ENCODE measurements around the gene ACOXL. TPM values are rescaled to one million over a fixed set of nuclear protein-coding genes. Genes with fewer than 3 reads are reported as not detected.

Gene ACOXL
- total RNA-seq, 1 donor: not detected

GRCh38 chr2:111029181-111029927 lies 297.0 kb downstream of the ACOXL start:
- peaks cover 4% of the 10 kb centered on the region for H3K4me1 ChIP-seq (ENCODE audit: insufficient read depth, low read length)
- peaks cover 31% of the 10 kb centered on the region for H3K27me3 ChIP-seq (ENCODE audit: insufficient read depth, low read length)
- H3K79me2 ChIP-seq (ENCODE audit: insufficient read depth, low read length): no peaks in the 10 kb centered on the region
- no peak overlapping the region for H3K4me2 ChIP-seq (ENCODE audit: insufficient read depth, low read length)
- no peak for DNase-seq (ENCODE audit: insufficient read length, low spot score, missing footprints)
- H3K36me3 ChIP-seq (ENCODE audit: insufficient read depth, low read length): no peaks in the 10 kb centered on the region
- no peak overlapping the region for H2AFZ ChIP-seq (ENCODE audit: low read length)
- no peaks in the 10 kb centered on the region for H4K20me1 ChIP-seq (ENCODE audit: insufficient read depth, low read length)
- no peaks in the 10 kb centered on the region for H3K9me3 ChIP-seq (ENCODE audit: low read depth, low read length)
- H3K27ac ChIP-seq (ENCODE audit: low read depth, low read length): no peak overlapping the region
- no peak overlapping the region for H3K4me3 ChIP-seq (ENCODE audit: insufficient read depth, low read length)
- TF ChIP-seq CTCF (IDR thresholded peaks at IDR 0.05; ENCODE audit: extremely low read depth, low read depth, low read length): no peak

- no peak overlapping the region for H3K27ac ChIP-seq (ENCODE audit: low read depth, low read length)
- no peak for DNase-seq (ENCODE audit: insufficient read length, low spot score, missing footprints)
- no peaks in the 10 kb centered on the region for H4K20me1 ChIP-seq (ENCODE audit: insufficient read depth, low read length)
- H3K27me3 ChIP-seq (ENCODE audit: insufficient read depth, low read length): peaks cover 29% of the 10 kb centered on the region
- TF ChIP-seq CTCF (IDR thresholded peaks at IDR 0.05; ENCODE audit: extremely low read depth, low read depth, low read length): no peak
- no peaks in the 10 kb centered on the region for H3K36me3 ChIP-seq (ENCODE audit: insufficient read depth, low read length)
- no peak overlapping the region for H3K4me2 ChIP-seq (ENCODE audit: insufficient read depth, low read length)
- peaks cover 4% of the 10 kb centered on the region for H3K4me1 ChIP-seq (ENCODE audit: insufficient read depth, low read length)
- H3K4me3 ChIP-seq (ENCODE audit: insufficient read depth, low read length): no peak overlapping the region
- no peak overlapping the region for H2AFZ ChIP-seq (ENCODE audit: low read length)
- no peaks in the 10 kb centered on the region for H3K9me3 ChIP-seq (ENCODE audit: low read depth, low read length)
- H3K79me2 ChIP-seq (ENCODE audit: insufficient read depth, low read length): no peaks in the 10 kb centered on the region
Observed at GRCh38 chr2:111030260-111030891, 298.0 kb downstream of the ACOXL start.

- DNase-seq (ENCODE audit: insufficient read length, low spot score, missing footprints): no peak
- Histone ChIP-seq H3K27me3 (ENCODE audit: insufficient read depth, low read length) (peaks cover 28% of the 10 kb centered on the region), H3K27ac (ENCODE audit: low read depth, low read length) (no peak overlapping the region), H3K4me1 (ENCODE audit: insufficient read depth, low read length) (peaks cover 4% of the 10 kb centered on the region), H3K79me2 (ENCODE audit: insufficient read depth, low read length) (no peaks in the 10 kb centered on the region), H4K20me1 (ENCODE audit: insufficient read depth, low read length) (no peaks in the 10 kb centered on the region), H3K4me3 (ENCODE audit: insufficient read depth, low read length) (no peak overlapping the region), H3K9me3 (ENCODE audit: low read depth, low read length) (no peaks in the 10 kb centered on the region), H3K36me3 (ENCODE audit: insufficient read depth, low read length) (no peaks in the 10 kb centered on the region), H3K4me2 (ENCODE audit: insufficient read depth, low read length) (no peak overlapping the region), H2AFZ (ENCODE audit: low read length) (no peak overlapping the region)
- no peak for TF ChIP-seq CTCF (IDR thresholded peaks at IDR 0.05; ENCODE audit: extremely low read depth, low read depth, low read length)
Observed at GRCh38 chr2:111030945-111031344, 298.6 kb downstream of the ACOXL start.
